ENCODE measurements around the gene BRF1.
A peak's percentile ranks its signal among the peaks of the same experiment; 100 is the strongest.
"Not testable (repeated sequence)": the region's sequence is repeated elsewhere in the genome, so short reads cannot be mapped to it uniquely, and the experiment has no call there.

The BRF1 gene

DNA sequence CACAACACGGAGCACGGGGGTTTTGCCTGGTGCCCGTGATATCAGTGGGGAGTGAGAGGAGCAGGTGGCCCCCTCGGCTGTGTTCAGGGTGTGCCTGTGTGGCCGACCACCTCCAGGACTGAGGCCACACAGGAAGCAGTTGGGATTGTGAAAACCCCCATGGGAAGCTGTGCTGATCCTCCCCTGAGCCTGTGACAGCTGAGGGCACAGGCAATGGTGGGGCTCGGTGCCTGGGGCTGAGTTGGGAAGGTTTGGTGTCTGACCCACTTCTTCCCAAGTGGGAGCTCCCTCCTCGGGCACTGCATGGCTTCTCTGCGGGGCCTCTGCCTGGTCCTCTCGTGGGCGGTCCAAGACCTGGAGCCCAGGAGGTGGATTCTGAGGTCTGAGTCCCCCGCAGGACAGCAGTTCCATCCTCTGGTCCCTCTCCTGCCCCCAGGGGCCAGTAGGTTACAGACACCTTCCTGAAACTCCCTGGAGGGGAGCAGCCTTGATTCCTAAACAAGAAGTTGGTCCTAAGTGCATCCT, 31.6 kb upstream of the BRF1 start:
- no peak for DNase-seq

- DNase-seq = no peak
These were observed 31.0 kb upstream of the BRF1 start for GRCh38 chr14:105331575-105332349.

DNA sequence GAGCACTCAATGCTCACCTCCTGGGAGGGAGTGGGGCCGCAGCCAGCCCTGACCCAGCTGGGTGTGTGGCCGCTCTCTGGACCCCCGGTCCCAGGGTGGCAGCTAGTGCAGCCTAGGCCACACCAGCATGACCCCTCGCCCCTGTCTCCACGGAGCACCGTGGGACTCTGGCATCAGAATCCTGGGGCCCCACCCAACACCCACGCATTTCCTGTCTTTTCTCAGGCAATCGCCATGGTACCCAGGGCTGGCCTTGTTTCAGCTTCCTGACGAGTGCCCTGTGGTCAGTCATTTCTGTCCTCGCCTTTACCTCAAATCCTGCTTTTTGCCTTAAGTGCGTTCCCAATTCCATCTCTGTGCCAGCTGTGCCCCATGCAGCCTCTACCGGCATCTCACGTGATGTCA, 29.7 kb upstream of the BRF1 start:
- peak; percentile 51 for DNase-seq

GRCh38 chr14:105329411-105330150, 28.8 kb upstream of the BRF1 start:
- no peak for DNase-seq

DNA sequence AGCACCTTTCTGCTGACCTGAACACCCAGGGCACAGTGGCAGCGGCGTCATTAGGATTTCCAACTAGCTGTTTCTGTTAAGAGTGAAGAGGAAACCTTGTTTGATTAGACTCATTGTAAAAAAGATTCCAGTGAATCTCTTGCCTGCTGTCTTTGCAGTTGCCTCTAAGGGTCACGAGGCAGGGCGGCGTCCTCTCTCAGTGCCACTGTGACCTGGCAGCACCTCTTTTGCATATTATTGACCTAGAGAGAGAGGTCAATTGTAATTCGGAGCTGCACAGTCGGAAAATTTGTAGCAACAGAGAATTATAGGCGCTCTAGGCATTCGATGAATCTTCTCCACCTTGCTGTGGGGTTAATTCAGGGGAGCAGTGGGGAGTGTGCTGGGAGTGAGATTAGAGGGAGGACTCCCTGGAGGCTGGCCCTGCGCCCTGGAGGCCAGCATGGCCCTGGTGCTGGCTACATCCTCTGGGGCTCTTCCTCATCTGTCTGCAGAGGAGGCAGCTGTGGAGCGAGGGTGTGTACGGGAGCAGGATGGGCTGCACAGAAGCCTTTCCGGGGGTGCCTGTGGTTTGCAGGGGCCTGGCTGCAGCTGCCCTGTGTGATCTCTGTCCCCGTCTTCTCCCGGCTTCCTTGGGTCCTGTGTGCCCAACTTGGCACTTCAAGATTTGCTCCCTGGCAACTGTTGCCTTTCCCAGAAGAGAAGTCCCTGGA, 28.0 kb upstream of the BRF1 start:
- DNase-seq = no peak

GRCh38 chr14:105328070-105328677, 27.4 kb upstream of the BRF1 start:
- DNase-seq = no peak

- DNase-seq = not testable (repeated sequence)
These were observed 26.9 kb upstream of the BRF1 start for GRCh38 chr14:105327695-105328045.

DNA sequence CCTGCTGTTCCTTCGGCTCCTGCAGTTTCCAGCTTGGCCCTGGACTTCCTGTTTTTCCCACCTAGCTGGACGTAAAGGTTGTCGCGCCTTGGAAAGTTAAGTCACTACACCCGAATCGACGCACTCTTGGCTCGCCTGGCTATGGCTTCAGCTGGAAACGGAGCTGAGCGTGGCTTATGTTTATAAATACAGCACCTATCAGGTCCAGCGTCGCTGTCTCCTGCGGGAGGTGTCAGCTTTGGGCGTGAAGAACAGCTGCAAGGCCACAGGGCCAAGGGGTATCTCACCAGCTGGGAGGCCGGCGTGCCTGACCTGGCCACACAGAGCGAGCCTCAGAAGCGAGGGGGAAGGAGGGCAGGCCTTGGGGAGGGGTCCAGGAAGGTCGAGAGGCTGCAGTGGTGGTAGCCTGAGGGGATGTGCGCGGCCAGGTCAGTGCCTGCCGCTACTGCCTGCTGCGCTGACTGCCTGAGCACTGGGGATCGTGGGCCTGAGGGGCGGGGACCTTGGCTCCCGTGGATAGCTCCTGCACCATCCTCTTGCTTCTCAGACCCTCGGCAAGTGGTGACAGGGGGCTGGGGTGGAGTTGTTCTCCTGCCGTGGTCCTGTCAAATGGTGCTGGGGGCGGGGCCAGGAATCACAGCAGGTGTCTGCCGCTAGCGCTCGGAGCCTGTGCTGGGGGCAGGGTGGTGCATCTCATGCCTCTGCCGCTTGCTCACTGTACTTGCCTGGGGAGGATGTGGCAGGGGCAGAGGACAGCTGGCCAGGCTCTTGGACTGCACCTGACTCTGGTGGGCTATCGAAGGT, 26.3 kb upstream of the BRF1 start:
- DNase-seq = no peak

DNA sequence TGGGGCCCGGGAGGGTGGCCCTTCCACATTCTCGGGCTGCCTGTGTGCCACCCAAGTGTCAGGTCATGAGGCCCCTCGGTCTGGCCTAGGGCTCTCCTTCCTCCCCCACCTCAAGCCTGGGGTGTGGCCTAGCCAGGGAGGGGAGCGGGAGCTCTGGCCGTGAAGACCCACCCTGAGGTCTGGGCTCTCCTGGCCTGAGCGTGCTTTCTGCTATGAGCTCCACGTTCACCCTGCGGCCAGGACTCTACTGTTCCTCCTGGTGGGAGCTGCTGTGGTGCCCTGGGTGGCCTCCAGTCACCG, 25.7 kb upstream of the BRF1 start:
- no peak for DNase-seq

- DNase-seq = no peak
These were observed 25.1 kb upstream of the BRF1 start for GRCh38 chr14:105325716-105326567.

DNA sequence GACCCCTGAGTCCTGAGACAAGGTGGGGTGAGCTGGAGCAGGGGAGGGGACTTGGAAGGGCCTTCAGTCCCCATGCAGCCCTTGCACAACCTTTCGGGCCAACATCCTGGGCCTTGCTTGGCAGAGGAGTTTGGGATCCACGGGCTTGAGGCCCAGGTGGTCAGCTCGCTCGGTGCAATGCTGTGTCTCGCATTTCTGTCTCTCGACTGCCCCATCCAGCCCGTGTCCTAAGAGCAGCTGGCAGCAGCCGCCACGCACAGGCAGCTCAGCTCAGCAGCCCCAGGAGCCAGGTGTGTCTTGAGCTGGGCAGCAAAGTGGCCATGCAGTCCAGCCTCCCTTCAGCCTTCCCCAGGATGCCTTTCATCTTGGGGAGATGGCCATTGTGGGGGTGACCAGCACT, 24.5 kb upstream of the BRF1 start:
- no peak for DNase-seq

DNA sequence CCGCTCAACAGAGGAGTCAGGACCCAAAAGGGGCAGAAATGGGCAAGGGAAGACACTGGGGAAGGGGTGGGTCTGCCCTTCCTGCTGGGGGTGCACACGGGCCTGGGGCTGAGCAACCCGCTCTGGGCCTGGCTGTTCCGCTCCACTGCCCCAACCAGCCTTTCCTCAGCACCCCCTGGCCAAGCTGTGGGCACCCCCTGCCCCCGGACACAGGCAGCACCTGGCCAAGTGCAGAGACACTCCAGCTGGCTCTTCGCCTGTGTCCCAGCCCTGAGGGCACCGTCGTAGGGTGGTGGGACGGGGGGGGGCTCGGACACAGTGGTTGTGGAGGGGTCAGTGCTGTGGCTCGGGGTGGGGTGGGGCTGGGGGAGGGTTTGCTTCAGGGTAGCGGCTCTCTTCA, 24.1 kb upstream of the BRF1 start:
- no peak for DNase-seq

DNA sequence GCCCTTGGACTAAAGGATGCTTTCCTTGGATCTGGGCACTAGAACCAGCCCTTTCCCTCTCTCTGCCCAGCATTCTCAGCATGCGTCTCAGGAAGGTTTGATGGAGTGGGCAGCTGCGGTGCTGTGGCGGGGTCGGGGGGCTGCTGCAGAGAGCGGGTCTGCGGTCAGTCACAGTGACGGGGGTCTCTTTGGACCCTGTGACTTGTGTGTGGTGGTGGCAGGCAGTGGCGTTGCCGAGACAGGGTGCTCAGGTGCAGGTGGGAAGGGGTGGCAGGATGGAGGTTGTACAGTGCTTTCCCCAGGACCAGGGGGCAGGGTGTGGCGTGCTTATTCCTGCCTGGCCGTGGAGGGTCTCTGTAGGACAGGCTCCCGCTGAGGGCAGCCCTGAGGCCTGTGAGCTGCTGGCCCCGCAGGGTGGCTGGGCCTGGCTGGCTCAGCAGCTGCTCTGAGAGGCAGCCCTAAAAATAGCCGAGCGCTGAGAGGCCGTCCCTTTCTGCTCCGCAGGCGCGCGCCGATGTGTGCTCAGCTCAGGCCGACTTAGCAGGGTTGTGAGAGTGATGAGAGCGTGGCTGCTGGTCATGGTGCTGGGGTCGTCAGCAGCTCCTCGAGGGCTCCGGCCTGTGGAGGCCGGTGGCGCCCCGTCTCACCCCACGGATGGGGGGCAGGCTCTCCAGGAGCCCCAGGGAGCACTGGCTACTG, 23.4 kb upstream of the BRF1 start:
- no peak for DNase-seq

- DNase-seq = no peak
These were observed 22.9 kb upstream of the BRF1 start for GRCh38 chr14:105323663-105324062.

DNA sequence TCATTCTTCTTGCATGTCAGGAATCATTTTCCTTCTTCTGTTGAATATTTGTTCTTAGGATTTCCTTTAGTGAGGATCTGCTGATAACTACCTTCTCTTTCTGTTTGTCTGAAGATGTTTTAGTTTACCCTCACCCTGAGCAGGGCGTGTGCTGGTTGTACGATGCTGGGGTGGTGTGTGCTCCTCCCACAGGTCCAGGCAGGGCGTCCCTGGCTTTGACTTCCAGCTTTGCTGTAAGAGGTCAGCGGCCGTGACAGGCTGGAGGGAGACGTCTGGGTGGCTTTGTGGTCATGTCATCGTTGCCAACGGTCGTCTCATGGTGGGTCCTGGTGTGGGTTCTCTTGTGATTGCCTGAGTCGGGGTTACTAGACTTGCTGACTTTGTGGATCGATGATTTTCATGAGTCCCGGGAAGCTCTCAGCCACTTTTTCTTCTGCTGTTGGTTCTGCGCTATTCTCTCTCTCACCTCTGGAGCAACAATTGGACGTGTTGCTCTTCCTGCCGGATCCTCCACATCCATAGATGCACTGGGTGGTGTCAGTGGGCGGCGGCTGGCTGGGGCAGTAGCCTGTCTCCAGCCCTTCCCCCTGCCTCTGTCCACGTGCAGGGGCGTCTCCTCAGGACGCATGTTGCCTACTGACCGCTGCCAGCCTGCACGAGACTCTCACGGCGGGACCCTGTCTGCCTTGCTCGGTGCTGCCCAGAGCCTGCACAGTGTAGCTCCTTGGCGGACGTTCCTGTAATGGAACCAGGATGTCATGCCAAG, 22.2 kb upstream of the BRF1 start:
- no peak for DNase-seq

DNA sequence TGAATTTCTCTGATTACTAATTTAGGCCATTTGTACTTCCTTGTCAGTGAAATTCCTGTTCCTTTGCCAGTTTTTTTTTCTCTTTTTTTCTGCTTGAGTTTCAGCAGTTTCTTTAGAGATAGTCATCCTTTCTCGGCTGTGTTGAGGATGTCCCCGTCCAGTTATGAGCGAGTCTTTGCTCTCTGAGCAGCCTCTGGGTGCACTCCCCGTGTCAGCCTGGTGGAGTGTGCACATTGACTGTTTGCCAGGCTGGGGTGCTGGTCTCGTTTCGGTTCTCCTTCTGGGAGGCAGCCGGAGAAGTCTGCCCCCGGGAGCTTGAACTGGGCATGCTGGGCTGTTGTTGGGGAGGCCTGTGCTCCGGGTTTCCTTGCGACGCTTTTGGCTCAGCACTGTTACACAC, 16.7 kb upstream of the BRF1 start:
- DNase-seq = no peak

DNA sequence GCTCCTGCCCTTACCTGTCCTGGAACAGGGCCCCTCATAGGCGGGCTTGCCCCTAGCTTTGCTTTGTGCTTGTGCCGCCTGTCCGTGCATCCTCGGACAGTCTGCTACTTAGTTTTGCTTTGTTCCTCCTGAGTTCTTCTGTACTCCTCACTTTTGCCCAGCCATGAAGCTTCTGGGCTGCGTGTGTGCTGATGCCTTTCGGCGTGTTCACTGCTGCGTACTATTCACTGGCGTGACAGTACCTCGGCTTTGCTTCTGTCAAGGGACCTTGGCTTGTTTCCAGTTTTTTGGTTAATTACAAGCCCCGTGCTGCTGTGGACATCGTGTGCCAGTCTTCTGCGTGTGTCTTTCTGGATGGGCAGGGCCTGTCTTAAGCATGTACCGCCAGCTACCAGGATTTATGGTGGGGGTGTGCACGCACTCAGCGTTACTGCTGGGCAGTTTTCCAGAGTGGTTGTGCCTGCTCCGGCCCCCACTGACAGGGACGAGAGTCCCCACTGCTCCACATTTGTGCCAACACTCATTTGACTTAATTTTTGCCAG, 16.2 kb upstream of the BRF1 start:
- no peak for DNase-seq

DNA sequence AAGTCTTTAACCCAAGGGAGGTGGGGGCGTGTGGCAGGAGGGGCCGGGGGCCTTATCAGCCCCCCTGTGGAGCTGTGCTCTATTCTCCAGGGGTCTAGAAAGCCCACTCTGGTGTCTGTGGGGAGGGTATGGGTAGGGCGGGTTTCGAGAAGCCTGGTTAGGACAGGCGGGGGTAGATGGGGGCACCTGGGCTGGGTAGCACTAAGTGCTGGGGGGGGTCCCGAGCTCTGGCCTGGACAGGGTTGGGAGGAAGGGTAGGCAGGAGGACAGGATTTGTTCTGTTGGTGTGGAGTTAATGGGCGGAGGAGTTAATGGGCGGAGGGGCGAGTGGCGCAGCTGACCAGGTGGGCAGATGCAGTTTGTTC, 15.8 kb upstream of the BRF1 start:
- no peak for DNase-seq

DNA sequence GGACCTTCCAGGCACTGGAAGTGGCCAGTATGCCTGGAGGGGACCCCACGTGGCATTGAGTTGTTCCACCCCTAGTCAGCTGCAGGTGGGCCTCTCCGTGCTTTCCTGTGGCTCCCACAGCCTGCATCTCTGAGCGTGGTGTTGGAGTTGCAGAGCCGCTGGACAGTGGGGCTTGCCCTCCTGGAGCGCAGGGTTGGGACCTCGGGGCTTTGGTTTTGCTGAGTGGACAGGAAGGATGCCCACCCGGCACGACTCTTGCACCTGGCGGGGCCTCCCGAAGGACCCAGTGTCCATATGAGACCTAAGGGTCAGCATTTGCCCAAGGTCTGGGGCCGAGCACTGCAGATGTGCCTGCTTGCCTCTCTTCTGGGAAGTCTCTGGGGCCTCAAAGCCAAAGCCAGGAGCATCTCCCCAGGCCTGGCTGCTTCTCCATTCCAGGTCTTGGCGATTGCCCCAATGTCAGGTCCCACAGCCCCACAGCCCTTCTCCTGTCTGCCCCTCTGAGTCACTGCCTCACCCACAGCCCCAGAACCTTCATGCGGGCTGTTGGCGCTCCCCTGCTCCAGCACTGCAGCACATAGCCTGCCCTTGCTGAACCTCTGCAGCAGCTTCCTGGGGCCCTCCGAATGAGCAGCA, 15.3 kb upstream of the BRF1 start:
- DNase-seq = no peak

All from NCI-H226 (cell line).